H1 (cell line): ENCODE data around the gene FAM168B. TPM values are rescaled to one million over a fixed set of nuclear protein-coding genes. Genes with fewer than 3 reads are reported as not detected.

ENCODE experiments used
- MAX ChIP-seq: IDR thresholded peaks from 2 replicates; pipeline ENCODE4 v1.6.1; 2012; ENCODE audit warnings: inconsistent platforms
- POLR2A ChIP-seq, 2 experiments: IDR thresholded peaks; 1 replicate in 1 of 2; 2 replicates in 1 of 2; pipeline ENCODE4 v1.6.1; 2011; ENCODE audit warnings: low read depth in 2 of 2, low read length in 2 of 2, mild to moderate bottlenecking in 2 of 2; ENCODE audit errors: control extremely low read depth in 1 of 2
- polyA plus RNA-seq, 7 experiments: library from polyadenylated mRNA; depleted of rRNA in 3 of 7; stranded (reverse) in 5 of 7; unstranded in 2 of 7; fragments of >200 nt in 5 of 7; fragments of 200-250 nt in 2 of 7; gene quantifications; 1 replicate in 5 of 7; 2 replicates in 1 of 7; 4 replicates in 1 of 7; pipeline versions ENCODE4 v1.2.1 to v1.2.3, GENCODE V29; 2011 to 2013; ENCODE audit warnings: missing spikeins in 2 of 7, mixed read lengths in 2 of 7
- total RNA-seq: library from RNA; stranded (reverse); fragmentation: NEBNext Ultra II Directional; extraction: Animal tissue kit (Norgen Biotek cat#: 25700); gene quantifications from 2 replicates; pipeline ENCODE4 v1.2.1, GENCODE V29; 2021
- TF ChIP-seq, protein P1 (sequence below): fragments of 300-600 bp; sonication (generic); IDR thresholded peaks from 2 replicates; pipeline ENCODE4 v1.7.1; 2012; ENCODE audit warnings: low read length, moderate library complexity, mild to moderate bottlenecking, inconsistent platforms; ENCODE audit not compliant: insufficient replicate concordance

FAM168B gene
- total and polyA plus RNA-seq, 2 of the 8 experiments (the other 6 are each of a cell fraction or from before 2014, with no cell fraction given) = 61.9 to 123 TPM

- TF ChIP-seq, protein P1, sequence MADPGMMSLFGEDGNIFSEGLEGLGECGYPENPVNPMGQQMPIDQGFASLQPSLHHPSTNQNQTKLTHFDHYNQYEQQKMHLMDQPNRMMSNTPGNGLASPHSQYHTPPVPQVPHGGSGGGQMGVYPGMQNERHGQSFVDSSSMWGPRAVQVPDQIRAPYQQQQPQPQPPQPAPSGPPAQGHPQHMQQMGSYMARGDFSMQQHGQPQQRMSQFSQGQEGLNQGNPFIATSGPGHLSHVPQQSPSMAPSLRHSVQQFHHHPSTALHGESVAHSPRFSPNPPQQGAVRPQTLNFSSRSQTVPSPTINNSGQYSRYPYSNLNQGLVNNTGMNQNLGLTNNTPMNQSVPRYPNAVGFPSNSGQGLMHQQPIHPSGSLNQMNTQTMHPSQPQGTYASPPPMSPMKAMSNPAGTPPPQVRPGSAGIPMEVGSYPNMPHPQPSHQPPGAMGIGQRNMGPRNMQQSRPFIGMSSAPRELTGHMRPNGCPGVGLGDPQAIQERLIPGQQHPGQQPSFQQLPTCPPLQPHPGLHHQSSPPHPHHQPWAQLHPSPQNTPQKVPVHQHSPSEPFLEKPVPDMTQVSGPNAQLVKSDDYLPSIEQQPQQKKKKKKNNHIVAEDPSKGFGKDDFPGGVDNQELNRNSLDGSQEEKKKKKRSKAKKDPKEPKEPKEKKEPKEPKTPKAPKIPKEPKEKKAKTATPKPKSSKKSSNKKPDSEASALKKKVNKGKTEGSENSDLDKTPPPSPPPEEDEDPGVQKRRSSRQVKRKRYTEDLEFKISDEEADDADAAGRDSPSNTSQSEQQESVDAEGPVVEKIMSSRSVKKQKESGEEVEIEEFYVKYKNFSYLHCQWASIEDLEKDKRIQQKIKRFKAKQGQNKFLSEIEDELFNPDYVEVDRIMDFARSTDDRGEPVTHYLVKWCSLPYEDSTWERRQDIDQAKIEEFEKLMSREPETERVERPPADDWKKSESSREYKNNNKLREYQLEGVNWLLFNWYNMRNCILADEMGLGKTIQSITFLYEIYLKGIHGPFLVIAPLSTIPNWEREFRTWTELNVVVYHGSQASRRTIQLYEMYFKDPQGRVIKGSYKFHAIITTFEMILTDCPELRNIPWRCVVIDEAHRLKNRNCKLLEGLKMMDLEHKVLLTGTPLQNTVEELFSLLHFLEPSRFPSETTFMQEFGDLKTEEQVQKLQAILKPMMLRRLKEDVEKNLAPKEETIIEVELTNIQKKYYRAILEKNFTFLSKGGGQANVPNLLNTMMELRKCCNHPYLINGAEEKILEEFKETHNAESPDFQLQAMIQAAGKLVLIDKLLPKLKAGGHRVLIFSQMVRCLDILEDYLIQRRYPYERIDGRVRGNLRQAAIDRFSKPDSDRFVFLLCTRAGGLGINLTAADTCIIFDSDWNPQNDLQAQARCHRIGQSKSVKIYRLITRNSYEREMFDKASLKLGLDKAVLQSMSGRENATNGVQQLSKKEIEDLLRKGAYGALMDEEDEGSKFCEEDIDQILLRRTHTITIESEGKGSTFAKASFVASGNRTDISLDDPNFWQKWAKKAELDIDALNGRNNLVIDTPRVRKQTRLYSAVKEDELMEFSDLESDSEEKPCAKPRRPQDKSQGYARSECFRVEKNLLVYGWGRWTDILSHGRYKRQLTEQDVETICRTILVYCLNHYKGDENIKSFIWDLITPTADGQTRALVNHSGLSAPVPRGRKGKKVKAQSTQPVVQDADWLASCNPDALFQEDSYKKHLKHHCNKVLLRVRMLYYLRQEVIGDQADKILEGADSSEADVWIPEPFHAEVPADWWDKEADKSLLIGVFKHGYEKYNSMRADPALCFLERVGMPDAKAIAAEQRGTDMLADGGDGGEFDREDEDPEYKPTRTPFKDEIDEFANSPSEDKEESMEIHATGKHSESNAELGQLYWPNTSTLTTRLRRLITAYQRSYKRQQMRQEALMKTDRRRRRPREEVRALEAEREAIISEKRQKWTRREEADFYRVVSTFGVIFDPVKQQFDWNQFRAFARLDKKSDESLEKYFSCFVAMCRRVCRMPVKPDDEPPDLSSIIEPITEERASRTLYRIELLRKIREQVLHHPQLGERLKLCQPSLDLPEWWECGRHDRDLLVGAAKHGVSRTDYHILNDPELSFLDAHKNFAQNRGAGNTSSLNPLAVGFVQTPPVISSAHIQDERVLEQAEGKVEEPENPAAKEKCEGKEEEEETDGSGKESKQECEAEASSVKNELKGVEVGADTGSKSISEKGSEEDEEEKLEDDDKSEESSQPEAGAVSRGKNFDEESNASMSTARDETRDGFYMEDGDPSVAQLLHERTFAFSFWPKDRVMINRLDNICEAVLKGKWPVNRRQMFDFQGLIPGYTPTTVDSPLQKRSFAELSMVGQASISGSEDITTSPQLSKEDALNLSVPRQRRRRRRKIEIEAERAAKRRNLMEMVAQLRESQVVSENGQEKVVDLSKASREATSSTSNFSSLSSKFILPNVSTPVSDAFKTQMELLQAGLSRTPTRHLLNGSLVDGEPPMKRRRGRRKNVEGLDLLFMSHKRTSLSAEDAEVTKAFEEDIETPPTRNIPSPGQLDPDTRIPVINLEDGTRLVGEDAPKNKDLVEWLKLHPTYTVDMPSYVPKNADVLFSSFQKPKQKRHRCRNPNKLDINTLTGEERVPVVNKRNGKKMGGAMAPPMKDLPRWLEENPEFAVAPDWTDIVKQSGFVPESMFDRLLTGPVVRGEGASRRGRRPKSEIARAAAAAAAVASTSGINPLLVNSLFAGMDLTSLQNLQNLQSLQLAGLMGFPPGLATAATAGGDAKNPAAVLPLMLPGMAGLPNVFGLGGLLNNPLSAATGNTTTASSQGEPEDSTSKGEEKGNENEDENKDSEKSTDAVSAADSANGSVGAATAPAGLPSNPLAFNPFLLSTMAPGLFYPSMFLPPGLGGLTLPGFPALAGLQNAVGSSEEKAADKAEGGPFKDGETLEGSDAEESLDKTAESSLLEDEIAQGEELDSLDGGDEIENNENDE = no peak
- TF ChIP-seq POLR2A (IDR thresholded peaks at IDR 0.05; ENCODE audit: control extremely low read depth in 1 of 2, low read depth in 2 of 2, low read length in 2 of 2) (no peak), MAX (no peak)
These were observed 53.2 kb downstream of the FAM168B start (continued) for GRCh38 chr2:131039908-131040660.
